GM18508 (cell line): ENCODE data around the gene MT1HL1.
"Not testable (repeated sequence)": the region's sequence is repeated elsewhere in the genome, so short reads cannot be mapped to it uniquely, and the experiment has no call there.

Experiments used
- ATAC-seq: cut with Tn5 transposase; IDR thresholded peaks from one replicate; pipeline ENCODE4 v1.9.1; 2021; ENCODE audit warnings: moderate number of reproducible peaks; ENCODE audit not compliant: insufficient read depth, unreplicated experiment

Gene MT1HL1

GRCh38 chr1:236981431-236981830 lies 22.8 kb downstream of the MT1HL1 start:
- not testable (repeated sequence) for ATAC-seq

GRCh38 chr1:236980673-236981072 lies 23.6 kb downstream of the MT1HL1 start:
- no peak for ATAC-seq

GRCh38 chr1:236979149-236979900 lies 24.9 kb downstream of the MT1HL1 start:
- ATAC-seq: no peak

GRCh38 chr1:236978740-236979139 lies 25.5 kb downstream of the MT1HL1 start:
- ATAC-seq: no peak

- ATAC-seq: no peak
Measured at GRCh38 chr1:236975461-236975860, 28.8 kb downstream of the MT1HL1 start.

- ATAC-seq: not testable (repeated sequence)
Measured at GRCh38 chr1:236974025-236974424, 30.2 kb downstream of the MT1HL1 start.

GRCh38 chr1:236966636-236967035 lies 37.6 kb downstream of the MT1HL1 start:
- no peak for ATAC-seq

- no peak for ATAC-seq
Measured at GRCh38 chr1:236963920-236964319, 40.3 kb downstream of the MT1HL1 start.

- no peak for ATAC-seq
Measured at GRCh38 chr1:236959112-236959511, 45.1 kb downstream of the MT1HL1 start.

GRCh38 chr1:236957235-236957634 lies 47.0 kb downstream of the MT1HL1 start:
- no peak for ATAC-seq
